Hepatocyte (in vitro differentiated cells): ENCODE measurements around the gene COASY. TPM values are rescaled to one million over a fixed set of nuclear protein-coding genes. Genes with fewer than 3 reads are reported as not detected.

Experiments
- DNase-seq: peaks from one replicate; pipeline ENCODE4 v3.0.0-alpha.2; 2016; ENCODE audit warnings: low spot score
- H2AFZ ChIP-seq: fragments of 200-600 bp; sonication (generic); 2 replicates; pipeline ENCODE4 v1.6.0; 2016; ENCODE audit warnings: antibody characterized with exemption, mild to moderate bottlenecking
- H3K27ac ChIP-seq: fragments of 200-600 bp; sonication (generic); 2 replicates; pipeline ENCODE4 v1.5.1; 2016; ENCODE audit warnings: mild to moderate bottlenecking
- H3K27me3 ChIP-seq: fragments of 200-600 bp; sonication (generic); 2 replicates; pipeline ENCODE4 v1.6.1; 2016
- H3K36me3 ChIP-seq: fragments of 200-600 bp; sonication (generic); replicated peaks from 2 replicates; pipeline ENCODE4 v1.5.1; 2016; ENCODE audit warnings: low read depth; ENCODE audit not compliant: insufficient read depth
- H3K4me1 ChIP-seq: fragments of 200-600 bp; sonication (generic); 2 replicates; pipeline ENCODE4 v1.5.1; 2016; ENCODE audit warnings: mild to moderate bottlenecking, moderate library complexity; ENCODE audit not compliant: insufficient read depth
- H3K4me2 ChIP-seq: fragments of 200-600 bp; sonication (generic); 2 replicates; pipeline ENCODE4 v1.6.0; 2016
- H3K4me3 ChIP-seq: fragments of 200-600 bp; sonication (generic); 2 replicates; pipeline ENCODE4 v1.5.1; 2016; ENCODE audit warnings: mild to moderate bottlenecking
- H3K79me2 ChIP-seq: fragments of 200-600 bp; sonication (generic); 2 replicates; pipeline ENCODE4 v1.6.0; 2017; ENCODE audit warnings: mild to moderate bottlenecking
- H3K9me2 ChIP-seq: fragments of 200-600 bp; sonication (generic); replicated peaks from 2 replicates; pipeline ENCODE4 v1.6.0; 2017; ENCODE audit warnings: mild to moderate bottlenecking; ENCODE audit not compliant: insufficient read depth
- H3K9me3 ChIP-seq: fragments of 200-600 bp; sonication (generic); 2 replicates; pipeline ENCODE4 v1.5.1; 2016; ENCODE audit warnings: low read depth, mild to moderate bottlenecking
- H4K20me1 ChIP-seq: fragments of 200-600 bp; sonication (generic); 2 replicates; pipeline ENCODE4 v1.6.0; 2016; ENCODE audit warnings: mild to moderate bottlenecking; ENCODE audit not compliant: insufficient read depth, poor library complexity, severe bottlenecking
- EZH2 ChIP-seq: fragments of 200-600 bp; sonication (generic); IDR thresholded peaks from 2 replicates; pipeline ENCODE4 v1.6.1; 2016; ENCODE audit warnings: antibody characterized with exemption, mild to moderate bottlenecking, borderline replicate concordance
- EZH2phosphoT487 ChIP-seq: fragments of 200-600 bp; sonication (generic); IDR thresholded peaks from one replicate; pipeline ENCODE4 v1.6.1; 2018; ENCODE audit warnings: antibody characterized with exemption, mild to moderate bottlenecking, low read depth, moderate library complexity; ENCODE audit not compliant: unreplicated experiment, severe bottlenecking
- WGBS: methylation state at CpG from one replicate; pipeline ENCODE4 v1.1.6; 2016; ENCODE audit warnings: low lambda C conversion rate; ENCODE audit errors: missing lambda C conversion rate; 5-methylcytosine and 5-hydroxymethylcytosine counted together
- polyA plus RNA-seq: library from polyadenylated mRNA; unstranded; fragments of >200 nt; fragmentation: Nextera tagmentation; extraction: Ambion mirVana; gene quantifications from 2 replicates; pipeline ENCODE4 v1.2.1, GENCODE V29; 2016
- total RNA-seq: library from RNA; depleted of rRNA; stranded (reverse); fragments of >200 nt; gene quantifications from 2 replicates; pipeline ENCODE4 v1.2.3, GENCODE V29; 2014
- TF ChIP-seq, protein P1 (sequence below): fragments of 200-600 bp; sonication (generic); IDR thresholded peaks from 2 replicates; pipeline ENCODE4 v1.5.1; 2016; ENCODE audit warnings: antibody characterized with exemption, mild to moderate bottlenecking; ENCODE audit not compliant: poor library complexity

Gene COASY
- total and polyA plus RNA-seq, 2 experiments from 2014 or later = 33.9 to 91.6 TPM

DNA sequence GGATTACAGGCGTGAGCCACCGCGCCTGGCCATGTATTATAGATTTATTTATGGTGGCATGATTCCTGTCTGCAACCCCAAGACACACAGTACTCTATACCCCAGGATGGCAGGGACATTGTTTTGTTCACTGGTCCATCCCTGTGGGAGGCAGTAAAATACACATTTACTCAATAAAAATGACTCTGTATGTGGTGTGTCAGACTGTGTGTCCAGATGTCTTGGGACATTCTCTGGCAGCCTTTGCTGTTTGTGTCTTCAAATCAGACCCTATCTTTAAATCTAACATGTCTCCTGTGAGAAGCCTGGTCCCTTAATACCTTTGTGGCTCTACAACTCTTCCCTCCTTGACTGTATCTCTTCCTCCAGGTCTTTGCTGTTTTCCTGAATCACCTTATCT lies 1.7 kb upstream of the COASY start:
- DNase-seq = no peak
- Histone ChIP-seq H3K4me3 (no peak overlapping the region), H4K20me1 (no peaks in the 10 kb centered on the region), H3K79me2 (peaks cover 37% of the 10 kb centered on the region), H3K9me3 (no peaks in the 10 kb centered on the region), H3K27me3 (no peaks in the 10 kb centered on the region), H3K36me3 (no peaks in the 10 kb centered on the region), H2AFZ (no peak overlapping the region), H3K4me1 (peaks cover 19% of the 10 kb centered on the region), H3K27ac (no peak overlapping the region), H3K9me2 (no peaks in the 10 kb centered on the region), H3K4me2 (no peak overlapping the region)
- WGBS = 92% methylated on average over 3 of the region's 3 CpGs
- TF ChIP-seq EZH2phosphoT487 (no peak), EZH2 (no peak)
- TF ChIP-seq, protein P1, sequence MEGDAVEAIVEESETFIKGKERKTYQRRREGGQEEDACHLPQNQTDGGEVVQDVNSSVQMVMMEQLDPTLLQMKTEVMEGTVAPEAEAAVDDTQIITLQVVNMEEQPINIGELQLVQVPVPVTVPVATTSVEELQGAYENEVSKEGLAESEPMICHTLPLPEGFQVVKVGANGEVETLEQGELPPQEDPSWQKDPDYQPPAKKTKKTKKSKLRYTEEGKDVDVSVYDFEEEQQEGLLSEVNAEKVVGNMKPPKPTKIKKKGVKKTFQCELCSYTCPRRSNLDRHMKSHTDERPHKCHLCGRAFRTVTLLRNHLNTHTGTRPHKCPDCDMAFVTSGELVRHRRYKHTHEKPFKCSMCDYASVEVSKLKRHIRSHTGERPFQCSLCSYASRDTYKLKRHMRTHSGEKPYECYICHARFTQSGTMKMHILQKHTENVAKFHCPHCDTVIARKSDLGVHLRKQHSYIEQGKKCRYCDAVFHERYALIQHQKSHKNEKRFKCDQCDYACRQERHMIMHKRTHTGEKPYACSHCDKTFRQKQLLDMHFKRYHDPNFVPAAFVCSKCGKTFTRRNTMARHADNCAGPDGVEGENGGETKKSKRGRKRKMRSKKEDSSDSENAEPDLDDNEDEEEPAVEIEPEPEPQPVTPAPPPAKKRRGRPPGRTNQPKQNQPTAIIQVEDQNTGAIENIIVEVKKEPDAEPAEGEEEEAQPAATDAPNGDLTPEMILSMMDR = no peak

DNA sequence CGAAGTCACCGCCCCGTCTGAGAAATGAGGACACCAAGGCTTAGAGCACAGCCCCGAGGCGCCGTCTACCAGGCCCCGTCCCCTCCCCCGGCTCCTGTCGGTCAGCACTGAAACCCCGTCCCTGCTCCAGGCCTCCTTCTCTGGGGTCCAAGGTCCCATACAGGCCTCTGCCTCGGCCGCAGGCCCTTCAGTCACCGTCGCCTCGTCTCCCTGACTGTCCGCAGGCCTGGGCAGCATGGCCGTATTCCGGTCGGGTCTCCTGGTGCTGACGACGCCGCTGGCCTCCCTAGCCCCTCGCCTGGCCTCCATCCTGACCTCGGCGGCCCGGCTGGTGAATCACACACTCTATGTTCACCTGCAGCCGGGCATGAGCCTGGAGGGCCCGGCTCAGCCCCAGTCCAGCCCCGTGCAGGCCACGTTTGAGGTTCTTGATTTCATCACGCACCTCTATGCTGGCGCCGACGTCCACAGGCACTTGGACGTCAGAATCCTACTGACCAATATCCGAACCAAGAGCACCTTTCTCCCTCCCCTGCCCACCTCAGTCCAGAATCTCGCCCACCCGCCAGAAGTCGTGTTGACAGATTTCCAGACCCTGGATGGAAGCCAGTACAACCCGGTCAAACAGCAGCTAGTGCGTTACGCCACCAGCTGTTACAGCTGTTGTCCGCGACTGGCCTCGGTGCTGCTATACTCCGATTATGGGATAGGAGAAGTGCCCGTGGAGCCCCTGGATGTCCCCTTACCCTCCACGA lies 617 bp downstream of the COASY start:
- Histone ChIP-seq H3K4me1 (peaks cover 19% of the 10 kb centered on the region), H3K27ac (peak overlapping the region; percentile 95), H3K27me3 (no peaks in the 10 kb centered on the region), H3K4me3 (peak overlapping the region; percentile 45), H2AFZ (no peak overlapping the region), H3K9me3 (no peaks in the 10 kb centered on the region), H3K79me2 (peaks cover 35% of the 10 kb centered on the region), H3K9me2 (no peaks in the 10 kb centered on the region), H4K20me1 (no peaks in the 10 kb centered on the region), H3K4me2 (peak overlapping the region; percentile 87), H3K36me3 (no peaks in the 10 kb centered on the region)
- peak; percentile 68 for DNase-seq
- TF ChIP-seq, protein P1 = no peak
- TF ChIP-seq EZH2phosphoT487 (no peak), EZH2 (no peak)
- 26% methylated on average over 43 of the region's 48 CpGs for WGBS

DNA sequence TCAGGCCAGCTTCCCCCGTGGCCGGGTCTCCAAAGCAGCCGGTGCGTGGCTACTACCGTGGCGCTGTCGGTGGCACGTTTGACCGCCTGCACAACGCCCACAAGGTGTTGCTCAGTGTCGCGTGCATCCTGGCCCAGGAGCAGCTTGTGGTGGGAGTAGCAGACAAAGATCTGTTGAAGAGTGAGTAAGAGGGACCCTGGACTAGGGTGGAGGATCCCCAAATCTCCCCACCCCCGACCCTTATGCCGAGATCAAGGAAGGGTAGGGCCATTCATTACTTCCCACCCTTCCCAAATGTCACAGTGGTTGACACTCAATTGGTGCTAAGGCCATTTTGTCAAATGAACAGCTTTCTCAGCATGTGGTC lies 1.2 kb downstream of the COASY start:
- peaks cover 41% of the 10 kb centered on the region for H3K79me2 ChIP-seq
- H2AFZ ChIP-seq = no peak overlapping the region
- H3K9me2 ChIP-seq = no peaks in the 10 kb centered on the region
- peaks cover 19% of the 10 kb centered on the region for H3K4me1 ChIP-seq
- WGBS = 91% methylated on average over 14 of the region's 14 CpGs
- H3K36me3 ChIP-seq = no peaks in the 10 kb centered on the region
- H4K20me1 ChIP-seq = no peaks in the 10 kb centered on the region
- TF ChIP-seq EZH2phosphoT487 (no peak), EZH2 (no peak)
- TF ChIP-seq, protein P1 = no peak
- H3K27ac ChIP-seq = peak overlapping the region; percentile 95
- peak overlapping the region; percentile 45 for H3K4me3 ChIP-seq
- DNase-seq = no peak
- H3K4me2 ChIP-seq = peak overlapping the region; percentile 87
- no peaks in the 10 kb centered on the region for H3K27me3 ChIP-seq
- no peaks in the 10 kb centered on the region for H3K9me3 ChIP-seq
